SKM-1 (cell line): ENCODE results near the gene TMEM52.
"Not testable (repeated sequence)": the region's sequence is repeated elsewhere in the genome, so short reads cannot be mapped to it uniquely, and the experiment has no call there.

ENCODE experiments used
- DNase-seq: peaks from one replicate; lab custom pipeline; 2025; ENCODE audit not compliant: unreplicated experiment; lab: John Stamatoyannopoulos, UW

The TMEM52 gene

DNA sequence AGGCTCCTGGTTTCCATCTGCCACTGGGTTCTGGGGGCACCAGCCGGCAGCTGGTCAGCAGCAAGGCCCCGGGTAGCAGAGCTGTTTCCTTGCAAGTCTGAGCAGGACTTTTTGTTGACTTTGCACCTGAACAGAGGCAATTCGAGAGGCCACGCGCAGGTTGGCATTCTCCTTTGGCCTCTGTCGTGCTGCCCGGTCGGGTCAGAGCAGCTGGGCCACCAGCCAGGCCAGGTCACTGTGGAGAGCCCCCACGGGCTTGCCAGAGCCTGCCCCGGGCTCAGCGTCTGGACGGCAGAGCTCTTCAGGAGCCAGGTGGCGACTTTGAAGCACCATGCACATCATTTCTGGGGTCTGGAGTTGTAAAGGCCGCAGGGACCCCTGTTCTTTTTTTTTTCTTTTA lies 28.4 kb upstream of the TMEM52 start:
- no peak for DNase-seq

DNA sequence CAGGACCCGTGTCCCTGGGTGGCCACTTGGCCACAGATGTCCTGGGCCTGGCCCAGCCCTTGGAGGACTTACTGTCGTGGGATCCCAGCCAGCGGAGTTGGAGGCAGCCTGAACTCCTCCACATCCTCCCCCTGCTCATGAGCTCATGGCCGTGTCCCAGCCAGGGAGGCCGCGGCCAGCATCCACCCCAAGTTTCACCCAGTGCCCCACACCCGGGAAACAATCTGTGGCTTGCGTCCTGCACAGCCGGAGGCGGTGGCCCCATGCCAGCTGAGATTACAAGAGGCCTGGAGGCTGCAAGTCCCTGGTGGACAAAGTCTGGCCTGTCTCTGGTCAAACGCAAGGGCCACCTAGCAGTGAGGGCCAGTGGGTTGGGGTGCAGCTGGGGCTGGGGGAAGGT lies 27.5 kb upstream of the TMEM52 start:
- DNase-seq: no peak

DNA sequence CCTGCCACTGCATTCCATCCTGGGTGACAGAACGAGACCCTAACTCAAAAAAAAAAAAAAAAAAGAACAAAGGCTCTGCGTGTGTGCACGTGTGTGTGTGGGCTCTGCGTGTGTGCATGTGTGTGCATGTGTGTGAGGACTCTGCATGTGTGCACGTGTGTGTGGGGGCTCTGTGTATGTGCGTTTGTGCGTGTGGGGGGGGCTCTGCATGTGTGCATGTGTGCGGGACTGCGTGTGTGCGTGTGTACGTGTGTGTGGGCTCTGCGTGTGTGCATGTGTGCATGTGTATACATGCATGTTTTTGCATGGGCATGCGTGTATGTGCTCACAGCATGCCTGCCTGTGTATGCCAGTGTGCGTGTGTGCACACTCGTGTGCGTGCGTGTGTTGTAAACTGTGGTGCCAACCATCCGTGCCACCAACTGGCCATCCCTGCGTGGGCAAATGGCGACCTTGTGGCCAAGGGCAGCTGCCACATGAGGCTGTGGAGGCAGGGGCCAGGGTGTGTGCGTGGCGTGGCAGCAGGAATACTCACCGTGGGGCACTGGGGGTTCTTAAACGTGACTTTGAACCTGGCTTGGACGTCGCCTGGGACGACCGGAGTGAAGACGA lies 26.8 kb upstream of the TMEM52 start:
- no peak for DNase-seq

DNA sequence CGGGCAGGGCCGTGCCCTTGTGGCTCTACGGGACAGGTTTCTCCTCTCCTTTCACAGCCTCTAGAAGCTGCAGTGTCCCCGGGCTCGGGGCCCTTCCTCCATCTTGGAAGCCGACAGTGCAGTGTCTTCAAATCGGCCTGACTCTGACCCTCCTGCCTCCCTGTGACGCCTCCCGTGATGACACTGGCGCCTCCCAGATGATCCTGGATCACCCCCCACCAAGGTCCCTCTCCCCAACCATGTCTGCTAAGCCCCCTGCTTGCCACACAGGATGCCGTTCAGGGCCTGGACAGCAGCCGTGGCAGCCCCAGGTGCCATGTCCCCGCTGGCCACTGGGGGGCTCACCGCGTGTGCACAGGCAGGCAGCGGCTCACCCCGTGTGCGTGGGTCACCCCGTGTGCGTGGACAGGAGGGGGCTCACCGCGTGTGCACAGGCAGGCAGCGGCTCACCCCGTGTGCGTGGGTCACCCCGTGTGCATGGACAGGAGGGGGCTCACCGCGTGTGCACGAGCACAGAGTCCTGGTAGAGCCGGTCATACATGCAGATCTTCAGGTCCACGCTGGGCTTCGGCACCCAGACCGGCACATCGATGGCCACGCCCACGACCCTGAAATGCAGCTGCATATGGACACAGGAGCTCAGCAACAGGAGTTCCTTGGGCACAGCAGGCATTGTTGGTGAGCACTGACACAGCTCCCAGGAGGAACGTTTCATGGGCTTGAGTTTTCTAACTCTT lies 24.9 kb upstream of the TMEM52 start:
- no peak for DNase-seq

DNA sequence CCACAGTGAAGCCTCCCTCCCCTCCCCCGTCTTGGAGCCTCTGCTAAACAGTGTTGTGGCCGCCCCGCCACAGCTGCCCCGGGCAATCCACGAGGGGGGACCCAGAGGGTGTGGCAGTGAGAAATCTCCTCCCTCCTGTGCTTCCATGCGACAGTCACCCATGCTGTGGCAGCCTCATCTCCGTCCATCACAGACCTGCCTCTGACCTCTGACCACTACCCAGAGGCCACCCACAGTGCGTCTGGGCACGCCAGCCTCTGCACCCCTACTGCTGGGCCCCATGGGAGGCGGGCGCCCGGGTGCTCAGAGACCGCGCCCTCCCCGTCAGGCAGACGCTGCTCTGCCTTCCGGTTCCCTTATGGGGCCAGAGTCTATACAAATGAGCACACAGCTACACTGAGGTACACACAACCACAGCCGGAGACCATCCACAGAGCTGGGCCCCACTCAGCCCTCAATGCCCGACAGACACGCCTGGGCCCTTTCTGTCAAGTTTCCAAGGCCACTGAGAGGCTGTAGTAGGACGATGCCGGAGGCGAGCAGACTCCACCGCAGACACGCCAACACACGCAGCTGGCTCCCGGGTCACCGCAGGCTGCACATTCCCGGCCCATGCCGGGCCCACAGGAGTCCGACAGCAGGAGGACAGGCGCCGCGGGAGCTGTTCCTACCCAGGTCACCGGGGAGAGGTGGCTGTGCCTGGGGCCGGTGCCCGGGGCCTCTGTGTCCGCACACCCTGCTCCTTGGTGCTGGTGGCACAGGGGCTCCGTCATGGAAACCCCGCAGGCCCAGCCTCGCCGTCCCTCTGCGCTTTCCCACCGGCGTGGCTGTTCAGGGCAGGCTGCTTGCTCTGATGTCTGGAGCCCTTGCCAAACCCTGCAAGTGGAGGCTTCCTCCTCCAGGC lies 23.9 kb upstream of the TMEM52 start:
- no peak for DNase-seq

DNA sequence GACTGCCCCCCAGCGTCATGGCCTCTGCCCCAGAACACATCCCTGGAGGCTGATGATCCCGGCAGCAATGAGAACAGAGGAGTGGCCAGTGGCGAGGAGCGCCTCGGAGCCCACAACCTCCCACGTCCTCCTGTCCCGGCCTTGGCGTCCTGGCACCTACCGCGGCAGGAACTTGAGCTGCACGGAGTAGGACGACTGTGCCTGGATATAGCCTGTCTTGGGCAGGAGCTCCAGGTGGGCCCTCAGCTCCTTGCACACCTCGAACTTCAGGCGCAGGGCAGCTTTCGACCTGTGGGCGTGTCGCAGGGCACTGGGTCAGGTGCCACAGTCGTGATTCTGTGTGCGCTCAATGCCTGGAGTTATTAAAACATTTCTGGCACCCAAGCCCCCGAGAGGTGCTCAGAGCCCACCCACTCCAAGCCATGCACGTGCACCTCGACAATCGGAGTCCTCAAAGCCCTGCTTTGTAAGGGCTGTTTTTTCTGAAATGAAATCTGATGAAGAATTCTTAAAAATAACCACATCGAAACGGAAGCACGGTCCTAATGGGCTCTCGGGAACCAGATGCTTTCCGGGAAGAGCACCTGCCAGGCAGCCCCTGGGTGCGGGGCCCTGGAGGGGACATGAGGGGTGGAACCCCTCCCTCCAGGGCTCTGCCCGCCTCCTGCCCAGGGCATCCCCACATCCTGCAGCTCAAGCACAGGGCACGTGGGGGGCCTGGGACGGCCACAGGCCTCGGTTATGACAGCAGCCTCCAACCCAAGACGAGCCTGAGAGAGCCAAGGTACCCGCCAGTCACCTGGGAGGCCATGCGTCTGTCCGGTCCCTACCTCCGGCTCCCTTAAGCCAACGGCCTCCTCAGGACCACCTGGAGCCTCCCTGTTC lies 23.0 kb upstream of the TMEM52 start:
- no peak for DNase-seq

DNA sequence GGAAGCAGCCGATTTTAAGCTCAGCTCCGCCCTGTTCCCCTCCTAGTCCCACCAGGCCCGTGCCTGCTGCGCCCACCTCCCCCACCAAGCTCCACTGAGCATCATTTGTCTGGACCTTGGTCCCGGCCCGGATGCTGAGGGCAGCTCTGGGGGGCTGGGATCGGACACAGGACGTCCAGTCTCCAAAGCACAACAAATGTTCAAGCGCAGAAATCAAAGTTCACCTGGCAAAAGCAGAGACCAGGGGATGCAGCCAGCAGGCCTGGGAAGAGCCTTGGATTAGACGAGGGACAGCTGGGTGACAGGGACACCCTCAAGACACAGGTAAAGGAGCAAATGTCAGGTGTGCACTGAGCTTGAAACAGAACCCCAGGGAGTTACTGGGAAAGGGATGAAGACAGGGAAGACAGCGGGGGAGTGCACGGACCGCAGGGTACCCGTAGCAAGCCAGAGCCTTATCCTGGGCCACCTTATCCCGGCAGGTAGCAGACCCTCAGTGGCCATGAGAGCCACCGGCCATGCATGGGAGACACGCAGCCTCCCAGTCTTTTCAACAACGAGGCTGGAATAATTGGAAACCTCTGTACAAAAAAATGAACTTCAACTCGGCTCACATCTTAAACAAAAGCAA lies 22.2 kb upstream of the TMEM52 start:
- DNase-seq: no peak

DNA sequence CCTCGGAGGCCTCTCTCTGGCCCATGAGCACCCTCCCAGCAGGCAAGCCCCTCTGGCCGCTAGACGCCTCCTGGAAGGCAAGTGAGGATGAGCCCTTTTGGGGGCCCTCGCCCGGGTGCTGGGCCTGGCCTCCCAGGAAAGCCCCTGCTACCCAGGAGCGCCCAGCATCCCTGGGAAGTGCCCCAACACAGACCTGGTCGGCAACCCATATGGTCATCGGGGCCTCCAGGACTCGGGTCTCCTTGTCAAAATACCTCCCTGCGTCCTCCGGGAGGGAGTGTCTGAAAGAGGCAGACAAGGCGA lies 21.0 kb upstream of the TMEM52 start:
- no peak for DNase-seq

DNA sequence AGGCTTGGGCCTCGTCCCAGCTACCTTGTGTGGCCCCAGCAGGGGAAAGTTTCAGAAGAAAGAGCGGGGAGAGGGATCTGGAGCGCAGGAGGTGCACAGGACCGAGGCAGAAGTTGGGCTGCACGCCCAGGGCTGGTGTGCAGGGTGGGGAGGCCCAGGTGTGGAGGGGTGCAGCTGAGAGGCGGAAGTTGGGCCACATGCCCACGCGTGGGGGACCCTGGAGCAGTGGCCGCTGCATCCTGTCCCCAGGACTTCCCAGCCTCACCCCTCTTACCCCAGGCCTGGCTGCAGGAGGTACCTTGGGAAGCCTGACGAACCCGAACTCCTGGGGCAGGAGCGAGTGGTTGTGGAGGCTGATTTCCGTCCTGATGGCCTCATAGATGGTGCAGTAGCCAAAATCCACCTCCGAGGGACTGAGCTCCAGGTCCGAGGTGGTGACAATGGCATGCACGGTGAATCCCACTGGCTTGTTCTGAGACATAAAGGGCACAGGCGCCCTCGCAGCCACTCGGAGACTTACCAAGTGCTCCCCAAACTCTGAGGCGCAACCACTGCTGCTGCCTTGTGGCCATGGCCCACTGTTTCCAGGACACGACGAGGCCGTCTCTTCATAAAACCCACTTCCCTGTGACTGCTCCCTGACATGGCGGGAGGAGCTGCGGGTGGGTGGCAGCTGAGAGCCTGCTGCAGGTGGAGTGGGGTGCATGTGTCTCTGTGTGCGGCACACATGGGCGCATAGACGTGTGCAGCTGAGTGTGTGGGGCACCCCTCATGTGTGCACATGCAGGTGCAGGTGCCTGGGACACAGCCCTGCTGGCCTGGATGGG lies 20.4 kb upstream of the TMEM52 start:
- DNase-seq: no peak

DNA sequence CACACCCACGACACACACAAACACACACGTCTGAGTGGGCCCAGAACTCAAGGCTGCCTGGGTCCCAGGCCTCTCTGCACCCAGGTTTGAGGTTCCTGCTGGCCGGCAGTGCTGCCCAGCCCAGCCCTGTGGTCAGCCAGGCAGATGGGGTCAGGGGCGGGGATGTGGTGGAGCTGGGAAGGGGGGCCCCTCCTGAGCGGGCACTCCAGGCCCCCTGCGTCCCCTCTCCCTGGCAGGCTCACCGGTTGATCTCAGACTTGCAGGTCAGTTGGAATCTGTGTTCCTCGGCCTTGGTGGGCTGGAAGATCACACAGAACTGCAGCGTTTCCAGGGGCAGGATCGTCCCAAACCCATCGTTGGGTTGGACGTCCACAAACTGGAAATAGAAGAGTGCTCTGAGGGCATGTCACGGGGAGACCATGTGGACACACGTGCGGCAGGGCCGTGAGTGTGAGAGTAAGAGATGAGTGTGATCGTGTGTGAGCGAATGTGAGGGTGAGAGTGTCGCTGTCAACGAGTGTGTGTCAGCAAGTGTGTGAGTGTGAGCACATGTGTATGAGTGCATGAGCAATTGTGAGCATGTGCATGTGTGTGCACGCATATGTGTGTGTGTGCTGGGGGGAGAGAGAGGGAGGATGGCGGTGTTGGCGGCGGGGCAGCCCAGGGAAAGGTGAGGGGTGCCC lies 19.7 kb upstream of the TMEM52 start:
- no peak for DNase-seq

DNA sequence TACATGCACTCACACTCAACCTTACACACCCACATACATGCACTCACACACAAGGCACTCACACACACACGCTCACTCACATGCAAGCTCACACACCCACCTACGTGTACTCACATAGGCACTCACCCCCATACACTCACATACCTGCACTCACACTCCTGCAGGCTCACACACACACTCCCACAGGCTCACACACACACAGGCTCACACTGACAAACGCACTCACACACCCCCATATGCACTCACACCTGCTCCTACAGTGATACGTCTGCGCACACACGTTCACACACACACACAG lies 19.1 kb upstream of the TMEM52 start:
- no peak for DNase-seq

DNA sequence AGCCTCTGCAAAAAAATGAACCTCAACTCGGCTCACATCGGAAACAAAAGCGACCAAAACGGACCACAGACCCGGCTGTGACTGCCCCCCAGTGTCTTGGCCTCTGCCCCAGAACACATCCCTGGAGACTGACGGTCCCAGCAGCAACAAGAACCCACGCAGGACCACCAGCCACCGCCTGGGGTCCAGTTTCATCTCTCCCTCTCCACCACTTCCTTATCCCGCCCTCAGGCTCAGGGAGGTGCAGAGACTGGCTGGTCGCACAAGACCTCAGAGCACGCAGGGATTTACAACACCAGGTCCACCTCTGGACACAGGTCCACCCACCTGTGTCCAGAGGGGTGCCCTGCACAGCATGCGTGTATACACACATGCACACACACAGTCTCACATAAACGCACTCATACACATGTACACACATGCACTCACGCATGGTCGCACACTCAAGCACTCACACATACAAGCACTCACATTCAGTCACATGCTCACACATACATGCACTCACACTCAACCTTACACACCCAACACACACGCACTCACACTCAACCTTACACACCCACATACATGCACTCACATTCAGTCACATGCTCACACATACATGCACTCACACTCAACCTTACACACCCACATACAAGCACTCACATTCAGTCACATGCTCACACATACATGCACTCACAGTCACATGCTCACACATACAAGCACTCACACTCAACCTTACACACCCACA lies 18.6 kb upstream of the TMEM52 start:
- no peak for DNase-seq

DNA sequence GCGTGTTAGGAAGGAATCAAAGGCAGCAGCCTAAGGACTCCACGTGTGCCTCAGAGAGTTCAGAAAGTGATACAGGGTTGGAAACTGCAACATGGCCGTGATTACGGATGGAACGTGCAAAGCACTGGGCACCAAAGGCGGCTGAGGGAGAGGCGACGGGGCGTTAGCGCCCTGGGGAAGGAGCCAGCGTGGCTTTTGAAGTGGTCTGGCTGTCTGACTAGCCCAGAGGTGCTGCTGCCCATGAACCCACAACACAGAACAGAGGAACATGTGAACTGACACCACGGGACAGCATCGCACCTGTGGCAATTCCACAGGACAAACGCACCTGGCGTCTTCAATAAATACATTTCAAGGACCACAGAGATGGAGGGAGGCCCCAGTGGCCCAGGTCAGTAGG lies 18.0 kb upstream of the TMEM52 start:
- no peak for DNase-seq

DNA sequence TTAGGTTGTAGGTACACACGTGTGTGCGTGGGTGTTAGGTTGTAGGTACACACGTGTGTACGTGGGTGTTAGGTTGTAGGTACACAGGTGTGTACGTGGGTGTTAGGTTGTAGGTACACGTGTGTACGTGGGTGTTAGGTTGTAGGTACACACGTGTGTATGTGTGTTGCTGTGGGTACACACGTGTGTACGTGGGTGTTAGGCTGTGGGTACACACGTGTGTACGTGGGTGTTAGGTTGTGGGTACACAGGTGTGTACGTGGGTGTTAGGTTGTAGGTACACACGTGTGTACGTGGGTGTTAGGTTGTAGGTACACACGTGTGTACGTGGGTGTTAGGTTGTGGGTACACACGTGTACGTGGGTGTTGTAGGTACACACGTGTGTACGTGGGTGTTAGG lies 15.8 kb upstream of the TMEM52 start:
- DNase-seq: not testable (repeated sequence)

DNA sequence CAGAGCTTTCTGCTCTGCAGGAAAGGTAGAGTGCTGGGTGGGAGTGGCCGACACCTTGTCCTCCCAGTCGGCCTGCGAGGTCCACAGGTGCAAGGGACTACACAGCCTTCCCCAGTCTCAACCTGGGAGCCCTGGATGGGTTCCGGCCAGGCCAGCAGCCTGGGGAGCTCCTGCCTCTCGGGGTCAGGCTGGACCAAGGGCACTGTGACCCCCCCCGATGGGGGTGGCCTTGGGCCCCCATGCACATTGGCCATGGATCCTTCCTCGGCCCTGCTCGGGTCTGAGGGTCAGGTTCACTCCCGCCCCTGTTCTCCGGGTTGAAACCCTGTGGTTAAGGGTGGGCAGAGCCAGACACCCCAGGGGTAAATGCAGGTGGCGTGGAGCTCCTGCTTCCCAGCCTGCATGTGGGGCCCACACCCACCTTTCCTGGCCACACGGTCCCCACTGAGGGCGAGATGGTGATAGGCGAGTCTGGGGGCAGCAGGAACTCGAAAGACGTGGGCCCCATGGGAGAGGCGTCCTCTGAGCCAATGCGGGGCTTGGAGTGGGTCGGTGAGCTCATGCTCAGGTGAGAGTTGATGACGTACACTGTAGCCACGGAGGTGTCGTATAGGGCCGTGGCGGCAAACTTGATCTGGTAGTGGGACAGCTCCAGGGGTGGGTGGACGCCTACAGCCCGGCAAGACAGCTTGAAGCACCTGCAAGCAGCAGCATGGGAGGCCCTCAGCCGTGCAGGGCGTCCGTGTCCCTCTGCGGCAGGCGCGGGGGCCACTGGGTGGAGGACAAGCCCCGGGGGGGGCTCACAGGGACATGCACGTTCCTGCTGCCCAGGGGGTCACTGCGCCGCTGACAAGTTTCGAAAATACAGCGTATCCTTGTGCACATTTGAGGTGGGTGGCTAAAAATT lies 10.8 kb upstream of the TMEM52 start:
- DNase-seq: no peak

DNA sequence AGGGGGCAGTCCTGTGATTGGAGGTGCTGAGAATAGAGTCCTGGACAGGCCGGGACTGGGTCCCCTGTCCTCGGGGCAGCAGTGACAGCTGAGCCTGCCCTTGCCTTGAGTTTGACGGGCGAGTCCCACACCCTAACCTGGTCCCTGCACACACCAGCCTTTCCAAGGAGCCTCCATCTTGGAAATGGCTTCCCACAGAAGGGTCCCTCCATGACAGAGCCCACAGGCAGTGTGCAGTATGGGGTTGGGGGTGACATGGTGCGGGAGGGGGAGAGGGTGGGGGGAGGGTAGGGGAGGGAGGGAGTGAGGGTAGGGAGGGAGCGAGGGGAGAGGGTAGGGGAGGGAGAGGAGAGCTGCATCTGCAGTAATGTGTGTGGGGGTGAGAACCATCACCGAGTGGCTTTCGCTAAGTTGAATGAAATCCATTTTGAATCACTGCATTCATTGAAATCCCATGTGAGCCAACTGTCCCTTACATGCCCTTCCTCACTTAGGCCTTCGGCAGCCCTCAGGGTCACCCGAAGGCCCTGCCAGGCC lies 10.1 kb upstream of the TMEM52 start:
- DNase-seq: no peak

DNA sequence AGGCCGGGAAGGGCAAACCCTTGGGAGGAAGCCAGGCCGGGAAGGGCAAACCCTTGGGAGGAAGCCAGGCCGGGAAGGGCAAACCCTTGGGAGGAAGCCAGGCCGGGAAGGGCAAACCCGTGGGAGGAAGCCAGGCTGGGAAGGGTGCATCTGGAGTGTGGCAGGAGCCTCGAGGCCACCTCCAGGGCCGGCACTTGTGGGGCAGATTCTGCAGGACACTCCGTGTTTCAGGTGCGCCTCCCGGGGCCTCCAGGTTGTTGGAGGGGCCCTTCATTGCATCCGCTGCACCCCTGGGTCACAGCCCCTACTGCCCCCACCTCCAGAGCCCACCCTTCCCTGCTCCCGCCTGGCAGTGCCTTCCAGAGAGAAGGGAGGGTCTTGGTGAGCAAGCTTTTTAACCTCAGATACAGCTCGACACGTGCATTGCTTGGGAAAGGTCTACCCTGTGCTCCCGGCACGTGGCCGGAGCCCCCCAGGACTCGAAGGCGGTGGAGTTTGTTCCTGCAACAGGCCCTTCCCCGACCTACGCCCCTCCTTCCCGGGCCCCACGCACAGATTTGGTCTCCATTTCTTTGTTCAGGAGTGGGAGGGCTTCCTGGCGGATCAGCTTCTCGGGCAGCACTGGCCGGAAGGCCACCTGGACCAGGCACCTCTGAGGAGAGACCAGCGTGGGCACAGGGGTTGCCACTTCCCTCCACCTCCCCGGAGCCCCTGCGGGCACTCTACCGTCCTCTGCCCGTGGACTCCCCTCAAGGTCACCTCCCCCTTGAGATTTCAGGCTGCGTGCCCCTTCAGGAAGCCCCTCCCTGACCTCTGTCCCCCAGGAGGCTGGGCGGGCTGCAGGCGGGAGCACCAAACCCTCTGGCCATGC lies 9.4 kb upstream of the TMEM52 start:
- DNase-seq: no peak
